C4-2B (cell line): ENCODE measurements around the gene PLD3.

Experiments
- ZFX ChIP-seq: fragments of 450-650 bp; IDR thresholded peaks from 2 replicates; pipeline ENCODE4 v1.6.1; 2017
- TF ChIP-seq, protein P1 (sequence below): fragments of 450-650 bp; conservative IDR thresholded peaks from 2 replicates; pipeline ENCODE4 v1.5.1; 2017; ENCODE audit warnings: mild to moderate bottlenecking

DNA sequence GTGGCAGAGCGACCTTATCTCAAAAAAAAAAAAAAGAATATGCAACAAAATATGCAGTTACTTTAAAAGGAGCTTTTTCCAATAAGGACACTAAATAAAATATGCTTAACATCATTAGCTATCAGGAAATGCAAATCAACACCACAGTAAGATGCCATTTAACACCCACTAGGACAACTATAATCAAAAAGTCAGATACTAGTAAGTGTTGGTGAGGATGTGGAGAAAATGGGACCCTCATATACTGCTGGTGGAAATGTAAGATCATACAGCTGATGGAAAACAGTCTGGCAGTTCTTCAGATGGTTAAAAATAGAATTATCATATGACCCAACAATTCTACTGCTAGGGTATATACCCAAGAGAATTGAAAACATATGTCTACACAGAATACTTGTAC lies 38.8 kb upstream of the PLD3 start:
- TF ChIP-seq, protein P1, sequence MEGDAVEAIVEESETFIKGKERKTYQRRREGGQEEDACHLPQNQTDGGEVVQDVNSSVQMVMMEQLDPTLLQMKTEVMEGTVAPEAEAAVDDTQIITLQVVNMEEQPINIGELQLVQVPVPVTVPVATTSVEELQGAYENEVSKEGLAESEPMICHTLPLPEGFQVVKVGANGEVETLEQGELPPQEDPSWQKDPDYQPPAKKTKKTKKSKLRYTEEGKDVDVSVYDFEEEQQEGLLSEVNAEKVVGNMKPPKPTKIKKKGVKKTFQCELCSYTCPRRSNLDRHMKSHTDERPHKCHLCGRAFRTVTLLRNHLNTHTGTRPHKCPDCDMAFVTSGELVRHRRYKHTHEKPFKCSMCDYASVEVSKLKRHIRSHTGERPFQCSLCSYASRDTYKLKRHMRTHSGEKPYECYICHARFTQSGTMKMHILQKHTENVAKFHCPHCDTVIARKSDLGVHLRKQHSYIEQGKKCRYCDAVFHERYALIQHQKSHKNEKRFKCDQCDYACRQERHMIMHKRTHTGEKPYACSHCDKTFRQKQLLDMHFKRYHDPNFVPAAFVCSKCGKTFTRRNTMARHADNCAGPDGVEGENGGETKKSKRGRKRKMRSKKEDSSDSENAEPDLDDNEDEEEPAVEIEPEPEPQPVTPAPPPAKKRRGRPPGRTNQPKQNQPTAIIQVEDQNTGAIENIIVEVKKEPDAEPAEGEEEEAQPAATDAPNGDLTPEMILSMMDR = no peak
- TF ChIP-seq ZFX = no peak
